Skeletal muscle cell (primary cell): ENCODE measurements around the gene FAM174C.
A peak's percentile ranks its signal among the peaks of the same experiment; 100 is the strongest.
"Not testable (repeated sequence)": the region's sequence is repeated elsewhere in the genome, so short reads cannot be mapped to it uniquely, and the experiment has no call there.

Experiments
- DNase-seq: peaks from one replicate; pipeline ENCODE4 v3.0.0-alpha.2; 2010; ENCODE audit warnings: low read depth
- H3K4me3 ChIP-seq: 2 replicates; pipeline ENCODE4 v1.5.1; 2011; ENCODE audit warnings: low read depth, mild to moderate bottlenecking, control low read depth, low read length, moderate library complexity

Gene FAM174C

DNA sequence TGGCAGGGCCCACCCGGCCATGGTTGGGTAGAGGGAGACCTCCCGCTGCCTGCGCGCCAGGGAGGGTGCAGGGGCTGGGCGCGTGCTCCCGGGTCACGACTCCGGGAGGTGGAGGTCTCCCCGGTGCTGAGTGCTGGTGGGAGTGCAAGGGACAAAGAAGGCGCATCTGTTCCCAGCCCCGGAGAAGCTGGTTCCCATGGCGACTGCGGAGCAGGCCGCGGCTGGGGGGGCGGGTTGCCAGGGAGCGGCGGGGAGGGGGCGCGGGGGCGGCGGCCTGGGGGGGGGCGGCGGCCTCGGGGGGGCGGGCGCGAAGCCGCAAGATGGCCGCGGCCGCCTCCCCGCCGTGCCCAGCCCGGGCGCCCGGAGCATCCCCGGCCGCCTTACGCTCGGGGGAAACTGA, 38.8 kb upstream of the FAM174C start:
- no peak for DNase-seq
- peak overlapping the region; percentile 67 for H3K4me3 ChIP-seq

DNA sequence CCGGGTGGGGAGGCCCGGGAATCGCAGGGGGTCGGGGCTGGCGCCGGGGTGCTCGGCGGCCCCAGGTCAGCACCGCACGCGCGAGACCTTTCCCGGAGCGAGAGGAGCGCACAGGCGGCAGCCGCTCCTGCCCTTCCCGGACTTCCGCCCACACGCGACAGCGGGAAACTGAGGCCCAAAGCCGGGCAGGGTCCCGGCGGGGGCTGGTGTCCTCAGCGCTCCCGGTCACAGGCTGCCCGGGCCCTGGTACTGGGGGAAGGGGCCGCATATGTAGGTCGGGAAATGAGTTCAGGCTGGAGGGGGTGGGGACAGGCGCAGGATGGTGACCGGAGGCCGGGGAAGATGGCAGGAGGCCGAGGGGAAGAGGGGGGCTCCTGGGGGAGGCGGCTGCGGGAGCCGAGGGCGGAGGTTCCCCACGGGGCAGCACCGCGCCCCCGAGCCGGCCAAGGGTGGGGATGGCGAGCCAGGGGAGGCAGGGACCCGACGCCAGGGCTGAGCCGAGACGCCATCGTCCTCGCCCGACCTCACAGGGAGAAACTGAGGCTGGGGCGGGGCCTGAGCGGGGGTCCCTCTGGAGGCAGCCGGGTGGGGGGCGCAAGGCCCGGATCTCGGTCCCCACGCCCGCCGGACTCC, 38.2 kb upstream of the FAM174C start:
- DNase-seq = no peak
- peak overlapping the region; percentile 67 for H3K4me3 ChIP-seq

DNA sequence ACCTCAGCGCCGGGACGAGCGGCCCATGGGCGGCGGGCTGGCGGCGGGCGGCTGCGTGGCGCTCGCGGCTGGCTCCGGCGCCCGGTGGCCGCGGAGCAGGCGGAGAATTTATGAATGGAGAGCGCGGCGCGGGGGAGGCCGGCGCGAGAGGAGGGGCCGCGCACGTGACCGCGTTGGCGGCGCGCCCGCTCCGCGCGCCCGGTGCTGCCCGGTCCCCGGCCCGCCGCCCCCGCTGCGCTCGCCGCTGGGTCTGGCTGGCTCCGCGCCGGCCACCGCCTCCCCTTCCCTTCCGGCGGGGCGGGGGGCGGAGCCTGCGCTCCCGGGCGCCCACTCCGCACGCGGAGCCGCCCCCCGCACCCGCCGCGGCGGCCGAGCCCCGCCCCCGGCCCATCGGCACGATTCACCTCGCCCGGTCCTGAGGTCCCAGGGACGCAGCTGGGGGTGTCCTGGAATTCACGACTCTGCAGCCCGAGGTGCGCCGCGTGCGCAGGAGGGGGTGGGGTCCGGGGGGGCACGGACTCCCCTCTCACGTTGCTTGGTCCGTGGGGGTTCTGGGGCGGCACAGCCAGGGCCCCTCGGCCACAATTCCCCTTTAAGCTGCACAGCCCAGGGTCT, 37.5 kb upstream of the FAM174C start, which contains the start of gene CBARP:
Gene CBARP, minus strand, starts transcription at position 252 of the 615 bp plus-strand sequence. CDS start 1,905 bp downstream, outside the sequence.
- no peak for DNase-seq
- peak within 1 kb of the TSS; percentile 67 for H3K4me3 ChIP-seq

DNA sequence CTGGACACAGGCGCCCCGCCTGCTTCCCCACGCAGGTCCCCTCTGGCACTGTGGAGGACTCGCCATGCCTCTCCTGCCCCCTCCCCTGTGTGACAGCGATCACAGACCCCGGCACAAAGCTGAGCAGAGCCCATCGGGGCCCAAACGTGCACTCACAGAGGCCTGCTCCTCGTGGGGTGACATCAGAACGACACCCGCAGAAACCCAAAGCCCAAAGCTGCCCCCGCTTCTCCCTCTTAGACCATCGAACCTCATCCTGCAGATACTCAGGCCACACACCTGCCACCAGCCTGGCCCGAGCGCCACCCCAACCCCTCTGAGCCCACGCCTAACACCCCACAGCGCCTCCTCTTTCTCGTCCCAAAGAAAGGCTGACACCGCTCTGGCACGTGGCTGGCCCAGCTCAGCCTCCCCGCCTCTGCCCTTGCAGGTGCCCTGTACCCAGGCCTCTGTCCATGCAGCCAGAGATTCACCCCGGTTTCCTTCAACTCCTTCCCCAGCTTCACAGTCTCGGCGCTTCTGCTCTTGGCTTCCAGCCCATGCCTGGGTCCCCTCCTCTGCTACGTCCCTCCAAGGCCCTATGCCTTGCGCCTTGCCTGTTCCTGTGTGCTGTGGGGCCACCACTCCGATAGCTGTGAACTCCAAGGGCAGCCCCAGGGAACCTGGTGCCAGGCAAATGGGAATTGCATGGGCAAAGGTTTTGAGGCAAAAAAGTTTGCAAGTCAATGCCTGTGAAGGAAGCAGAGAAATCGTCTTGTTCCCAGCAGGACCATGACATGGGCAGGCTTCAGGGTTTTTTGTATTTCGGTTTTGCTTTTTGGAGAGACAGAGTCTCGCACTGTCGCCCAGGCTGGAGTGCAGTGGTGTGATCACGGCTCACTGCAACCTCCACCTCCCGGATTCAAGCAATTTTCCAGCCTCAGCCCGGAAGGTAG, 36.7 kb upstream of the FAM174C start:
- H3K4me3 ChIP-seq = peak overlapping the region; percentile 38
- no peak for DNase-seq

DNA sequence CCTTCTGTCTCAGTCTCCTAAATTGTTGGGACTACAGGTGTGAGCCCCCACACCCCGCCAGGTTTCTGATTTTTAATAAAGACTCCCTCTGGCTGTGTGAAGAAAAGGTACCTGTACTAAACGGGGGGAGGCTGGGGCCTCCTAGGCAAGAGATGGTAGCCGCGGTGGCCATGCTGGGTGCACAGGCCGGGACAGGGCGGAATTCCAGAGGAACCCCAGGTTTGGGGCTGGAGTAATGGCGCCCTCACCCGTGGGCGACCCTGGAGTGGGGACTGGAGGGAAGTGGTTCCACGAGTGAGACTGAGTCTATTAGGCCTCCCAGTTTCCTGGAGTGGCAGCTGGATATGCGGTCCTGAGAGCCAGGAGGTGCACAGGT, 35.9 kb upstream of the FAM174C start:
- no peak overlapping the region for H3K4me3 ChIP-seq
- no peak for DNase-seq

DNA sequence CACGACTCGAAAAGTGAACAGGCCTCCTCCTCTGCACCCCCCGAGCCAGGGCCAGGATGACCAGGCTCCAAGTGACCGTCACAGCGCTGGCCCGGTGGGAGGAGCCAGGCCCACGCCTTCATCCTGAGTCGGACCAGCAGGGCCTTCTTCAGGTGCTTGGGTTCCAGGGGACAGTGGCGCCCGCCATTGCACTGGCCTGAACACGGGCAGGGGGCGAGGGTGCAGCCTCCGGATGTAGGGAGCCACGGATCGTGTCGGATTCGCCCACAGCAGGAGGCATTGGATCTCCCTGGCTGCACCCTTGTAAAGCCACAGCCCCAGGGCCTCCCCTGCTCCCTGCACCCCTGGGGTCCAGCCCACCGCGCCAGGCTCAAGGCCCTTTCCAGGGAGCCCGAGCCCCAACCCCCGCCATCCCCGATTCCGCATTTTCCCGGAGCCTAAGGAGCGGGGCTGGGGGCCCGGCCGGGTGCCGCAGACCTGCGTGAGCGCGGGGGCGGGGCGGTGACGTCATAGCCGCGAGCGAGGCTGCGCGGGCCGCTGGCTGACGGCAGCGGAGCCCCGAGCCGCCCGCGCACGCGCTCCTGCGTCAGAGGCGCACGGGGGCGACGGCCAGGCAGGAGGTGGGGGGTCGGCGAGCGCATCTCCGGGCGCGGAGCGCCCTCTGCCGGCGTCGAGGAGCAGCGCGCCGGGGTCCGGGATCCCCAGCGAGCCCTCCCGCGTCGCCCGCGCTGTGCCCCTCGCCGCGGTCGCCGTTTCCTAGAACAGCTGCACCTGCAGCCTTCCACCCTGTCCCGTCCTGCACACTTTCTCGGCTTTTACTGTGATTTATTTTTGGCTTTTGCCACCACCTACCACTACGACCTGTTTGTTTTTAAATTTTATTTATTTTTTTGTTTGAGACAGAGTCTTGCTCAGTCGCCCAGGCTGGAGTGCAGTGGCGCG, 35.3 kb upstream of the FAM174C start:
- DNase-seq = peak; percentile 68
- peak overlapping the region; percentile 39 for H3K4me3 ChIP-seq

DNA sequence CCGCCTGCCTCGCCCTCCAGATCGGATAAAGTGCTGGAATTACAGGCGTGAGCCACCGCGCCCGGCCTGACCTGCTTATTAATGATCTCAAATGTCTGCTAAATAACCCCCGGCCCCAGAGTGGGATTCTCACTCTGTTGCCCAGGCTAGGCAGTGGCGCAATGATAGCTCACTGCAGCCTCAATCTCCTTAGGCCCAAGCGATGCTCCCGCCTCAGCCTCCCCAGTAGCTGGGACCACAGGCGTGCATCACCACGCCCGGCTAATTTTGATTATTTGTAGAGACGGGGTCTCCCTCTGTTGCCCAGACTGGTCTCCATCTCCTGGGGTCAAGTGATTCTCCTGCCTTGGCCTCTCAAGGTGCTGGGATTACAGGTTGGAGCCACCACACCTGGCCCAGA, 34.4 kb upstream of the FAM174C start:
- H3K4me3 ChIP-seq = peak overlapping the region; percentile 76

DNA sequence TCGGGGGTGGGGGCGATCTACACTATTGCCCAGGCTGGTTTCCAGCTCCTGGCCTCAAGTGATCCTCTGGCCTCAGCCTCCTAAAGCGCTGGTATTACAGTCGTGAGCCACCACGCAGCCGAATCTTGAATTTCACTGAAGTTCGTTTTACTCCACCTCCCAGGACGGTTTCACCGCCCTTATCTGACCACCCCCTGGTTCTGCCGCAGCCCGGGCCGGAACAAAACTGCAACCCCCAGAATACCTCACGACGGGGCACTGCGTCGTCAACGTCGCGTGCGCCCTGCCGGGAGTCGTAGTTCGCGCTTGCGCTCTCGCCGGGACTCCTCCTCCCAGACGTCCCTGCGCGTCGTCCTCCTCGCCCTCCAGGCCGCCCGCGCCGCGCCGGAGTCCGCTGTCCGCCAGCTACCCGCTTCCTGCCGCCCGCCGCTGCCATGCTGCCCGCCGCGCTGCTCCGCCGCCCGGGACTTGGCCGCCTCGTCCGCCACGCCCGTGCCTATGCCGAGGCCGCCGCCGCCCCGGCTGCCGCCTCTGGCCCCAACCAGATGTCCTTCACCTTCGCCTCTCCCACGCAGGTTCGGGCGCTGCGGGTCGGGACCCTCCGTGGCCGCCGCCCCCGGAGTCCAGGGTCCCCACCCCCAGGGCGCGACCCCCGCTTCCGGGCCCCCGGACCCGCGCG, 33.8 kb upstream of the FAM174C start, which contains the start of gene ATP5F1D:
Gene ATP5F1D, plus strand, starts transcription at position 335 of the 679 bp plus-strand sequence. Its CDS starts 100 bp downstream, at position 435.
- DNase-seq = peak; percentile 85
- H3K4me3 ChIP-seq = peak within 1 kb of the TSS; percentile 76

More for the DNA sequence above, 34.4 kb upstream of the FAM174C start:
- DNase-seq = no peak

DNA sequence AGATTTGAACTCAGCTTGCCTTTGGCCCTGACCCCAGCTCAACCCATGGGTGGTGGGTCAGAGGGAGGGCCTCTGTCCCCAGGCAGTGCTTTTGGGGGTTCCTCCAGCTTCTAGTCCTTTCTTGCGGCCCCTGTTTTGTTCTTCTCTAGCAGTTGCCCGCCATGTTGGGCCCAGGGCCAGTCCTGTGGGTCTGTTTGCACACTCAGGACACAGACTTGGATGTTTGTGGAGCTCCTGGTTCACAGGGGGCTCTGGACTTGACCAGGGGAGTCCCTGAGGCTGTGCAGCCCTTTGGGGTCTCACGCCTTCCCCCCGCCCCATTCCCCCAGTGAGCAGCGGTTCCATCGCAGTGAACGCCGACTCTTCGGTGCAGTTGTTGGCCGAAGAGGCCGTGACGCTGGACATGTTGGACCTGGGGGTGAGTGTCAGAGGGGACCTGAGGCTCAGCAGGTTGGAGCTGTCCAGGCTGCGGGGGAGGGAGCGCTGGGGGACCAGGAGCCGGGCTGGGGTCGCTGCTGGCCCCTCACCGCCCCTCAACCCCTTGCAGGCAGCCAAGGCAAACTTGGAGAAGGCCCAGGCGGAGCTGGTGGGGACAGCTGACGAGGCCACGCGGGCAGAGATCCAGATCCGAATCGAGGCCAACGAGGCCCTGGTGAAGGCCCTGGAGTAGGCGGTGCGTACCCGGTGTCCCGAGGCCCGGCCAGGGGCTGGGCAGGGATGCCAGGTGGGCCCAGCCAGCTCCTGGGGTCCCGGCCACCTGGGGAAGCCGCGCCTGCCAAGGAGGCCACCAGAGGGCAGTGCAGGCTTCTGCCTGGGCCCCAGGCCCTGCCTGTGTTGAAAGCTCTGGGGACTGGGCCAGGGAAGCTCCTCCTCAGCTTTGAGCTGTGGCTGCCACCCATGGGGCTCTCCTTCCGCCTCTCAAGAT, 31.3 kb upstream of the FAM174C start:
- DNase-seq = no peak
- H3K4me3 ChIP-seq = no peak overlapping the region

DNA sequence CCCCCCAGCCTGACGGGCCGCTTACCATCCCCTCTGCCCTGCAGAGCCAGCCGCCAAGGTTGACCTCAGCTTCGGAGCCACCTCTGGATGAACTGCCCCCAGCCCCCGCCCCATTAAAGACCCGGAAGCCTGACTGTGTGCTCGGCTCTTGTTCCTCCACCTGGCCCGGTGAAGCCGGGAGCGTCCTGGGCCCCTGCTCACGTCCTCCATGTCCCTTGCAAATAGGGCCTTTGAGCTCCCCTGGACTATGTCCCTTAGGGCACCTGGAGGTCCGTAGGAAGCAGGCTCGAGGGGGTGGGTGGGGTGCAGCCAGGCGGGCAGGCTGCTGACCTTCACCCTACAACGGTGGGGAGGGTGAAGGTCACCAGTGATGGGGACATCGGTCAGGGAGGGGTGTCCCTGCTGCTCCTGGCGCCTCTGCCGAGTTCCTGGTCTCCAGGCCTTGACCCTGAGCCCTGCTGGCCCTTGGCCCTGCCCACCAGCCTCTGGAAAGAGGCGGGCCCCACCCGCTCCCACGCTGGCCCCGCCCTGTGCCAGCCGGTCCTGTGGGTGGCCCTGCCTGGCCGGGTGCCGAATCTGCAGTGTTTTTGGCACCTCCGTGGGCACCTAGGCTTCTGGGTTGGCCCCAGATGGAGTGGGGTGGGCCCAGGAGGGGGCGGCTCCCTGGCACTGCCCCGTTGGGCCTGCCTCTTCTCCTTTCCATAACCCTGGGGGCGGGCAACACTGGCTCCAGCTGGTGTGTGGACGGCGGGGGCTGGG, 30.5 kb upstream of the FAM174C start:
- H3K4me3 ChIP-seq = no peak overlapping the region
- no peak for DNase-seq

DNA sequence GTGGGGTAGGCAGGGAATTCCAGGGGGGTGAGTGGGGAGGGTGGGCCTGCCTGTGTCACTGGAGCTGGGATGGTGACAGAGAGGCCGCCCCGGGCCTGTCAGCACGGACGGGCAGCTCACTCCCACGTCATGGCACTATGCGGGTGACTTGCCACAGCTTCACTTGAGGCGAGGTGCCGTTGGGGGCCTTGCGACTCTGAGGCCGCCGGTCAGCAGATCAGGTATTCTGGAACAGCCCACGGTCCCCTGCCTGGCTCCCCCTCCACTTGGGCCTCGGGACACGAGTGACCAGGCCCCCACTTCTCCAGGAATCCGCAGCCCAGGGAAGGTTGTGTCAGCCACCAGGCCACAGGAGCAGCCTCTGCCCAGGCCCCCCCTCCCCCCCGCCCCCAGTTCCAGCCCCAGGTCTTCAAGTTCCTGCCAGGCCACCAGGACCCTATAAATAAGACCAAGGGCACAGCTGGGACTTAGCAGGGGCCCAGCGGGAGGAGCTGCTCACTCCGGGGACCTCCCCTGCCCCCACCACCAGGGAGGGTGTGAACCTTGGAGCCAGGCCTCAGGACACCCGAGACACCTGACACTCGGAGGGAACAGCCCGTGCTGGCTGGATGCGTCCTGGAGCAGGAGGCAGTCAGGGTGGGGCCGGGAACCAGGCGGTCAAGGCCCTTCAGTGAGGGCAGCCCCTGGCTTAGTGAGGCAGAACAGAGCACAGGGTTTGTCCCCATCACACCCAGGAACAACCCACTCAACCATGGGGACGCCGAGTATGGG, 29.7 kb upstream of the FAM174C start:
- H3K4me3 ChIP-seq = no peak overlapping the region
- no peak for DNase-seq

DNA sequence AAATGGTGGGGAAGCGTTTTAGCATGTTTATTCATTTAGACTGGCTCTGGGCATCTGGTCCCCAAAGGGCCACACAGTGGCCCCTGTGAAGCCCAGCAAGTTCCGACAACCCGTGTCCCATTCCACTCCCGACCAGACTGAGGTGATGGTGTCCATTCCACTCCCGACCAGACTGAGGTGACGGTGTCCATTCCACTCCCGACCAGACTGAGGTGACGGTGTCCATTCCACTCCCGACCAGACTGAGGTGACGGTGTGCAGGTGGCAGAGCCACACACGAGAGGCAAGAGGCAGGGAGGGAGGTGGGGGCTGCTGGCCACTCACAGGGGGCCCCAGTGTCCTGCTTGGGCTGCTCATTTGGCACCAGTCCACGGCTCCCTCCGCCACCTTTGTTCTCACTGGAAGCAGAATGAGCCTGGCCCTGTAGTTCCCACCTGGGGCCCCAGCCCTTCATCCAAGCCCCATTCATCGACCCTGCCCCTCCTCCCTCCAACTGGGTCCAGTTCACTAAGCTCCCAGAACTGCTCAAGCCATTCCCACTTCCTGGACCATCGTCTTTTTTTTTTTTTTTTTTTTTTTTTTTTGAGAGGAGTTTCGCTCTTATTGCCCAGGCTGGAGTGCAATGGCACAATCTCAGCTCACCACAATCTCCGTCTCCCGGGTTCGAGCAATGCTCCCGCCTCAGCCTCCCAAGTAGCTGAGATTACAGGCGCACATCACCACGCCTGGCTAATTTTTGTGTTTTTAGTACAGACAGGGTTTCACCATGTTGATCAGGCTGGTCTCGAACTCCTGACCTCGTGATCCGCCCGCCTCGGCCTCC, 28.9 kb upstream of the FAM174C start:
- not testable (repeated sequence) for H3K4me3 ChIP-seq, DNase-seq

DNA sequence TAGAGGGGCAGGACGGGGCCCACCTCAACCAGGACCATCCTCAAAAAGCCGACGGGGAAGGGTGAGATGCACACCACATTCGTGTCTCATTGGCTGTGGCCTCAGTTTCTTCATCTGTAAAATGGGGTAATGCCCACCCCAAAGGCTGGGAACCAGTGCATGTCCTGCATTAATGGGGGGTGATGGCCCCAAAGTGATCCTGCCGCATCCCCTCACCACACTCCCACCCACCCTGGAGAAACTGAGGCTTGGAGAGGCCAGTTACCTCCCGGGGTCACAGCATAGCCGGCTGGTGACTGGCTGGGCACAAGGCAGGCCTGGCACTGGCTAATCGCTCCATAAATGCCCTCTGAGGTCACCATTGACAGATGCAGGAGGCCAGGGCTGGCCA, 27.6 kb upstream of the FAM174C start:
- no peak for DNase-seq
- H3K4me3 ChIP-seq = peak overlapping the region; percentile 63

DNA sequence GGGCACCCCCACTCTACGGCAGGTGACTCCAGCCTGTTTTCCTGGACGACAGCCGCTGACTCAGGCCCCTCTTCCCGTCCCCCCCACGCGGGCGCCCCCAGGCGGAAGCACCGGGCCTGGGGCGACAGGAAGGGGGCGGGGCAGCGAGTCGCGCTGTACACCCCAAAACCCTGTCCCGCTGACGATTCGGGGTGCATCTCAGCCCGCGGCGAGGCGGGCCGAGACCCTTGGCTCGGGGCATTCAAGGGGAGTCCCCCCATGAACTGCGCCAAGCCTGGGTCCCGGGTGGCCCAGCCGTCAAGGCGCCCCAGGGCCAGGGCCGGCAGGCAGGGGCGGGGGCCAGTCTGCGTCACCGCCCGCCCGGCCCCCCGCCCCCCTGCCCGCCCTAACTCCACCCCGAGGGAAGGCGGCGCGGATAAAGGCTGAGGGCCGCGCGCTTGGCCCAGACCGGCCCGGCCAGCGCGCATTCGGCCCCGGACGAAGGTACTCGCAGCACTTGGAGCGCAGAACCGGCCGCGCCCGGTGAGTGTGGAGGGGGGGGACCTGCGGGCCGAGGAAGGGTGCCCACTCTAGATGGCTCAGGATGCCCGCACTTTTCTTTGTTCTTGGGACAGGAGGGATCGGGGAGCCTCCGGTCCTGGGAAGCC, 27.1 kb upstream of the FAM174C start, which contains the start of gene MIDN:
Gene MIDN, plus strand, starts transcription at position 445 of the 647 bp plus-strand sequence. CDS start 1,714 bp downstream, outside the sequence.
- DNase-seq = peak; percentile 62
- peak within 1 kb of the TSS; percentile 63 for H3K4me3 ChIP-seq
